ENCODE measurements around the gene PLTP.

- no peak for TF ChIP-seq CTCF (IDR thresholded peaks at IDR 0.05; ENCODE audit: extremely low read depth in 1 of 2, insufficient read depth in 1 of 2, low read depth in 1 of 2, low read length in 2 of 2)
- TF ChIP-seq POLR2A (IDR thresholded peaks at IDR 0.05; ENCODE audit: low read depth, low read length), result no peak
- TF ChIP-seq, protein P1, sequence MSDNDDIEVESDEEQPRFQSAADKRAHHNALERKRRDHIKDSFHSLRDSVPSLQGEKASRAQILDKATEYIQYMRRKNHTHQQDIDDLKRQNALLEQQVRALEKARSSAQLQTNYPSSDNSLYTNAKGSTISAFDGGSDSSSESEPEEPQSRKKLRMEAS (IDR thresholded peaks at IDR 0.05; ENCODE audit: insufficient read depth, insufficient read length), result no peak
- TF ChIP-seq POLR2AphosphoS5 (IDR thresholded peaks at IDR 0.05; ENCODE audit: insufficient read depth, low read depth, low read length), result no peak
- no peak for TF ChIP-seq EZH2 (IDR thresholded peaks at IDR 0.05; ENCODE audit: borderline replicate concordance, low read depth, low read length, severe bottlenecking)
Observed at GRCh38 chr20:45850926-45851325, 61.0 kb downstream of the PLTP start.
